Liver (tissue), 9 donors: Measurements from ENCODE around the gene PRPH. TPM values are rescaled to one million over a fixed set of nuclear protein-coding genes. Genes with fewer than 3 reads are reported as not detected.

Source experiments
- DNase-seq: peaks from one replicate; pipeline ENCODE4 v3.0.0-alpha.2; 2017; ENCODE audit warnings: low spot score
- H3K27ac ChIP-seq, 2 donors: one replicate each; pipeline ENCODE4 v1.7.0; 2013; ENCODE audit warnings: inconsistent platforms in 2 of 2, low read length in 2 of 2, control low read depth in 1 of 2, low read depth in 1 of 2, mild to moderate bottlenecking in 1 of 2
- H3K27me3 ChIP-seq, 4 donors: one replicate each; pipeline versions ENCODE4 v1.6.1 to v1.7.0; 2013; ENCODE audit warnings: low read length in 3 of 4, inconsistent platforms in 1 of 4, mild to moderate bottlenecking in 1 of 4, moderate library complexity in 1 of 4; ENCODE audit not compliant: control insufficient read depth in 4 of 4, insufficient read depth in 4 of 4
- H3K36me3 ChIP-seq, 4 donors: one replicate each; pipeline versions ENCODE4 v1.6.1 to v1.7.0; 2013; ENCODE audit warnings: low read length in 3 of 4, mild to moderate bottlenecking in 3 of 4, low read depth in 1 of 4, moderate library complexity in 1 of 4; ENCODE audit not compliant: control insufficient read depth in 4 of 4, insufficient read depth in 3 of 4
- H3K4me1 ChIP-seq, 4 donors: one replicate each; pipeline versions ENCODE4 v1.6.1 to v1.7.0; 2013; ENCODE audit warnings: low read length in 3 of 4, mild to moderate bottlenecking in 3 of 4, moderate library complexity in 1 of 4; ENCODE audit not compliant: control insufficient read depth in 4 of 4, insufficient read depth in 4 of 4
- H3K4me3 ChIP-seq, 3 donors: one replicate each; pipeline versions ENCODE4 v1.6.1 to v1.7.0; 2013; ENCODE audit warnings: low read length in 3 of 3, control low read depth in 1 of 3, low read depth in 1 of 3, mild to moderate bottlenecking in 1 of 3
- H3K9ac ChIP-seq, 2 donors: one replicate each; pipeline ENCODE4 v1.7.0; 2013; ENCODE audit warnings: low read length in 2 of 2, mild to moderate bottlenecking in 2 of 2, moderate library complexity in 2 of 2, control low read depth in 1 of 2, low read depth in 1 of 2
- H3K9me3 ChIP-seq, 4 donors: one replicate each; pipeline versions ENCODE4 v1.6.1 to v1.7.0; 2013; ENCODE audit warnings: low read length in 3 of 4; ENCODE audit not compliant: control insufficient read depth in 4 of 4
- ATF3 ChIP-seq: IDR thresholded peaks from 2 replicates; pipeline ENCODE4 v1.6.1; 2016; ENCODE audit warnings: antibody characterized with exemption
- CTCF ChIP-seq: fragments of 150-350 bp; IDR thresholded peaks from 2 replicates; pipeline ENCODE4 v1.5.1; 2017; ENCODE audit warnings: improper control_type of control experiment, low read depth, low read length; ENCODE audit not compliant: missing input control
- EGR1 ChIP-seq, 2 donors: IDR thresholded peaks; 2 replicates each; pipeline ENCODE4 v1.6.1; 2016 to 2018; ENCODE audit warnings: antibody characterized with exemption in 2 of 2, low read depth in 2 of 2
- GABPA ChIP-seq, 2 donors: IDR thresholded peaks in 1 of 2; conservative IDR thresholded peaks in 1 of 2; 2 replicates each; pipeline ENCODE4 v1.6.1; 2016; ENCODE audit warnings: antibody characterized with exemption in 2 of 2, mild to moderate bottlenecking in 1 of 2, moderate library complexity in 1 of 2
- HNF4A ChIP-seq, 2 donors: conservative IDR thresholded peaks; 2 replicates each; pipeline ENCODE4 v1.6.1; 2016; ENCODE audit warnings: antibody characterized with exemption in 2 of 2, mild to moderate bottlenecking in 2 of 2
- HNF4G ChIP-seq: IDR thresholded peaks from 2 replicates; pipeline ENCODE4 v1.6.1; 2016; ENCODE audit warnings: antibody characterized with exemption
- JUND ChIP-seq, 2 donors: IDR thresholded peaks; 2 replicates each; pipeline ENCODE4 v1.6.1; 2016; ENCODE audit warnings: antibody characterized with exemption in 2 of 2
- MAX ChIP-seq: IDR thresholded peaks from 2 replicates; pipeline ENCODE4 v1.6.1; 2016; ENCODE audit warnings: antibody characterized with exemption
- RAD21 ChIP-seq, 2 donors: IDR thresholded peaks; 2 replicates each; pipeline ENCODE4 v1.6.1; 2016; ENCODE audit warnings: antibody characterized with exemption in 2 of 2, mild to moderate bottlenecking in 2 of 2
- REST ChIP-seq: IDR thresholded peaks from 2 replicates; pipeline ENCODE4 v1.6.1; 2016; ENCODE audit warnings: antibody characterized with exemption, mild to moderate bottlenecking
- RXRA ChIP-seq, 2 donors: IDR thresholded peaks; 2 replicates each; pipeline ENCODE4 v1.6.1; 2017 to 2018; ENCODE audit warnings: antibody characterized with exemption in 2 of 2, mild to moderate bottlenecking in 1 of 2
- SP1 ChIP-seq: IDR thresholded peaks from 2 replicates; pipeline ENCODE4 v1.6.1; 2018; ENCODE audit warnings: antibody characterized with exemption, mild to moderate bottlenecking
- TAF1 ChIP-seq: conservative IDR thresholded peaks from 2 replicates; pipeline ENCODE4 v1.6.1; 2016; ENCODE audit warnings: antibody characterized with exemption, mild to moderate bottlenecking
- YY1 ChIP-seq: IDR thresholded peaks from 2 replicates; pipeline ENCODE4 v1.6.1; 2016; ENCODE audit warnings: antibody characterized with exemption, mild to moderate bottlenecking
- ZBTB33 ChIP-seq: IDR thresholded peaks from 2 replicates; pipeline ENCODE4 v1.6.1; 2016; ENCODE audit warnings: antibody characterized with exemption
- WGBS: extraction: QIAGEN DNeasy Blood & Tissue Kit; methylation state at CpG from one replicate; pipeline ENCODE4 v1.1.7; 2013; 5-methylcytosine and 5-hydroxymethylcytosine counted together
- polyA plus RNA-seq, 2 donors: library from polyadenylated mRNA; stranded (reverse) in 1 of 2; unstranded in 1 of 2; fragments of 200-250 nt in 1 of 2; fragments of >200 nt in 1 of 2; fragmentation: Nextera tagmentation in 1 of 2; extraction: Ambion mirVana in 1 of 2; gene quantifications; one replicate each; pipeline versions ENCODE4 v1.2.1 to v1.2.3, GENCODE V29; 2013 to 2015
- total RNA-seq, 2 donors: library from RNA; depleted of rRNA; stranded (reverse); fragments of >200 nt; gene quantifications; one replicate each; pipeline ENCODE4 v1.2.3, GENCODE V29; 2014
- donor health status: healthy.
- donor health status: healthy.
- donor health status: healthy.
- donor health status: healthy.
- donor health status: healthy.

The PRPH gene
- not detected for total RNA-seq
- polyA plus RNA-seq: under 1 TPM in 1 of 2 donors, not detected in 1; 0.05 TPM

- no peak for DNase-seq
- peaks cover 7 to 13% (median 9%) of the 10 kb centered on the region in 4 donors for H3K27me3 ChIP-seq
- TF ChIP-seq JUND (IDR thresholded peaks at IDR 0.05) (no peak), RAD21 (IDR thresholded peaks at IDR 0.05) (no peak), REST (no peak), GABPA (IDR thresholded peaks at IDR 0.05 in 1 of 2, conservative IDR thresholded peaks at IDR 0.05 in 1 of 2) (no peak), HNF4A (conservative IDR thresholded peaks at IDR 0.05) (no peak), ZBTB33 (no peak), YY1 (no peak), TAF1 (no peak)
Measured at GRCh38 chr12:49295082-49295936, at the start of gene PRPH. Gene PRPH (plus strand): TSS chr12:49295147. CDS start chr12:49295201, 54 bp downstream.

GRCh38 chr12:49251357-49251756 is 43.6 kb upstream of the PRPH start:
- WGBS: 94% methylated on average over 5 of the region's 5 CpGs
- Histone ChIP-seq H3K9ac (no peak overlapping the region), H3K9me3 (no peaks in the 10 kb centered on the region), H3K4me1 (no peaks in the 10 kb centered on the region), H3K27me3 (no peaks in the 10 kb centered on the region), H3K27ac (no peak overlapping the region), H3K36me3 (no peaks in the 10 kb centered on the region), H3K4me3 (no peak overlapping the region)
- DNase-seq: no peak
- TF ChIP-seq EGR1 (IDR thresholded peaks at IDR 0.05; ENCODE audit: low read depth in 2 of 2) (no peak), HNF4G (no peak), SP1 (no peak), CTCF (no peak), ZBTB33 (no peak), RXRA (IDR thresholded peaks at IDR 0.05) (no peak), ATF3 (no peak), MAX (no peak), GABPA (IDR thresholded peaks at IDR 0.05 in 1 of 2, conservative IDR thresholded peaks at IDR 0.05 in 1 of 2) (no peak), TAF1 (no peak), HNF4A (conservative IDR thresholded peaks at IDR 0.05) (no peak), JUND (IDR thresholded peaks at IDR 0.05) (no peak), YY1 (no peak), REST (no peak), RAD21 (IDR thresholded peaks at IDR 0.05) (no peak)

More at GRCh38 chr12:49295082-49295936, at the start of gene PRPH:
- 8% methylated on average over 82 of the region's 82 CpGs for WGBS
- Histone ChIP-seq H3K9ac (no peak within 1 kb of the TSS), H3K27ac (no peak within 1 kb of the TSS), H3K4me1 (peaks cover 0 to 14% (median 7%) of the 10 kb centered on the region in 4 donors), H3K9me3 (no peaks in the 10 kb centered on the region), H3K36me3 (no peaks in the 10 kb centered on the region), H3K4me3 (no peak within 1 kb of the TSS)
